Bronchial epithelial cell (primary cell): Measurements from ENCODE around the gene SLC16A1. TPM values are rescaled to one million over a fixed set of nuclear protein-coding genes. Genes with fewer than 3 reads are reported as not detected.
"Not testable (repeated sequence)": the region's sequence is repeated elsewhere in the genome, so short reads cannot be mapped to it uniquely, and the experiment has no call there.

Experiments used
- DNase-seq: peaks from one replicate; pipeline ENCODE4 v3.0.0-alpha.2; 2010; ENCODE audit warnings: low read depth
- FAIRE-seq: peaks from 2 replicates; lab custom pipeline; 2011; peaks lifted over from hg19 to GRCh38; lab: Jason Lieb, UNC
- H3K27me3 ChIP-seq: 2 replicates; pipeline ENCODE4 v1.5.1; 2011; ENCODE audit warnings: low read length; ENCODE audit not compliant: control insufficient read depth, insufficient read depth
- H3K36me3 ChIP-seq: 2 replicates; pipeline ENCODE4 v1.5.1; 2011; ENCODE audit warnings: low read length; ENCODE audit not compliant: control insufficient read depth, insufficient read depth
- H3K4me3 ChIP-seq: 2 replicates; pipeline ENCODE4 v1.5.1; 2011; ENCODE audit warnings: mild to moderate bottlenecking, low read depth, low read length, control low read depth
- total RNA-seq: library from RNA; depleted of rRNA; stranded (reverse); fragments of >200 nt; gene quantifications from 2 replicates; pipeline ENCODE4 v1.2.1, GENCODE V29; 2014
- TF ChIP-seq, protein P1 (sequence below): IDR thresholded peaks from 2 replicates; pipeline ENCODE4 v1.5.1; 2011; ENCODE audit warnings: mild to moderate bottlenecking, moderate library complexity, low read length, control low read depth, inconsistent platforms; ENCODE audit not compliant: insufficient read depth, severe bottlenecking

SLC16A1 gene
- total RNA-seq, 1 donor from 2014 or later, result 213 TPM

DNA sequence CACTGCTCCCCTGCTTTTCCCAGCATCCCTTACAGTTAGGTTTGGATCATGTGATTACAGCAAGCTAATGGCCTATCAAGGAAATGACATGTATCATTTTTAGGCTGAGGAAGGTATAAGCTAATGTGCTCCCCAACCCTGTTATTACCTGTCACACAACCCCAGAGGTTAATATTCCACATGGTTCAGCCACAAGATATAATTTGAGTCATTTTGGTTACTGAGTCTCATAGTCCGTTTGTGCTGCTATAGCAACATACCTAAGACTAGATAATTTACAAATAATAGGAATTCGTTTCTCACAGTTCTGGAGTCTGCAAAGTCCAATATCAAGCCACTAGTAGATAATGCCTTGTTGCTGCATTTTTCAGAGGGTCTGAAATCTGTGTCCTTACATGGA lies 29.1 kb upstream of the SLC16A1 start:
- TF ChIP-seq, protein P1, sequence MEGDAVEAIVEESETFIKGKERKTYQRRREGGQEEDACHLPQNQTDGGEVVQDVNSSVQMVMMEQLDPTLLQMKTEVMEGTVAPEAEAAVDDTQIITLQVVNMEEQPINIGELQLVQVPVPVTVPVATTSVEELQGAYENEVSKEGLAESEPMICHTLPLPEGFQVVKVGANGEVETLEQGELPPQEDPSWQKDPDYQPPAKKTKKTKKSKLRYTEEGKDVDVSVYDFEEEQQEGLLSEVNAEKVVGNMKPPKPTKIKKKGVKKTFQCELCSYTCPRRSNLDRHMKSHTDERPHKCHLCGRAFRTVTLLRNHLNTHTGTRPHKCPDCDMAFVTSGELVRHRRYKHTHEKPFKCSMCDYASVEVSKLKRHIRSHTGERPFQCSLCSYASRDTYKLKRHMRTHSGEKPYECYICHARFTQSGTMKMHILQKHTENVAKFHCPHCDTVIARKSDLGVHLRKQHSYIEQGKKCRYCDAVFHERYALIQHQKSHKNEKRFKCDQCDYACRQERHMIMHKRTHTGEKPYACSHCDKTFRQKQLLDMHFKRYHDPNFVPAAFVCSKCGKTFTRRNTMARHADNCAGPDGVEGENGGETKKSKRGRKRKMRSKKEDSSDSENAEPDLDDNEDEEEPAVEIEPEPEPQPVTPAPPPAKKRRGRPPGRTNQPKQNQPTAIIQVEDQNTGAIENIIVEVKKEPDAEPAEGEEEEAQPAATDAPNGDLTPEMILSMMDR, result no peak
- DNase-seq, result no peak
- FAIRE-seq, result no peak

DNA sequence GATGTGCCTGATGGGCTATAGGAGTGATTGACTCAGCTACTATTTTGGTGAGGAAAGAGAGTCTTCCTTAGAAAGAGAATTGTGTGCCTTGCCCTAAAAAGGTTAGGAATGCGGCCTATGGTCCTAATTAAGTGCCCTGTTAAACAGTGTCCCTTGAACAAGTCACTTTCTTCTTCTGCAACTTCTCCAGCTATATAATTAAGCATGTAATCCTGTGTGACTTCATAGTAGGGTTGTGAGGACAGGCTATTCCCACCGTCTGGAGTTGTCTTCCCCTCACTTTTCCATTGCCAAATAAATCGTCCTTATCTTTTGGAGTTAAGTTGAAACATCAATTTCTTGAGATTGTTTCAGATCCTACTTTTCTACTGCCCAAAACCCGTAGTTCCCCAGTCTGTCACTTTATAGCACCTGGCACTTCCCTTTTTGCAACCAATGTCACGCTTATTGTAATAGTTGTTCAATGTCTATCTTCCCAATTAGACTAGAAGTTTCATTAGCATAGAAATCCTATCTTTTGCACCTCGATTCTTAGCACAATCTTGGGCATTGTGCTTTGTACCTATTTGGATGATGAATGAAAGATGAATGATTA lies 27.6 kb upstream of the SLC16A1 start:
- Histone ChIP-seq H3K4me3 (no peak overlapping the region), H3K36me3 (no peaks in the 10 kb centered on the region), H3K27me3 (no peaks in the 10 kb centered on the region)
- DNase-seq (no peak), FAIRE-seq (no peak)
- TF ChIP-seq, protein P1, result no peak

More for the DNA sequence above, 29.1 kb upstream of the SLC16A1 start:
- H3K4me3 ChIP-seq, result no peak overlapping the region
- no peaks in the 10 kb centered on the region for H3K27me3 ChIP-seq
- no peaks in the 10 kb centered on the region for H3K36me3 ChIP-seq

- Histone ChIP-seq H3K4me3 (no peak overlapping the region), H3K27me3 (no peaks in the 10 kb centered on the region), H3K36me3 (no peaks in the 10 kb centered on the region)
- FAIRE-seq (peak; percentile 36), DNase-seq (no peak)
- TF ChIP-seq, protein P1, result no peak
These were observed 27.0 kb upstream of the SLC16A1 start for GRCh38 chr1:112982853-112983536.

GRCh38 chr1:112982328-112982727 lies 26.3 kb upstream of the SLC16A1 start:
- H3K27me3 ChIP-seq, result no peaks in the 10 kb centered on the region
- DNase-seq (no peak), FAIRE-seq (no peak)
- TF ChIP-seq, protein P1, result no peak
- H3K4me3 ChIP-seq, result no peak overlapping the region
- H3K36me3 ChIP-seq, result no peaks in the 10 kb centered on the region

- not testable (repeated sequence) for FAIRE-seq, H3K27me3 ChIP-seq, H3K4me3 ChIP-seq, DNase-seq, H3K36me3 ChIP-seq
These were observed 25.8 kb upstream of the SLC16A1 start for GRCh38 chr1:112981834-112982233.

- H3K4me3 ChIP-seq, result no peak overlapping the region
- TF ChIP-seq, protein P1, result no peak
- no peaks in the 10 kb centered on the region for H3K27me3 ChIP-seq
- no peak for DNase-seq
- no peaks in the 10 kb centered on the region for H3K36me3 ChIP-seq
- no peak for FAIRE-seq
These were observed 25.4 kb upstream of the SLC16A1 start for GRCh38 chr1:112981426-112981825.
